A549 (cell line): Measurements from ENCODE around the gene CCDC97. TPM values are rescaled to one million over a fixed set of nuclear protein-coding genes. Genes with fewer than 3 reads are reported as not detected.

Experiments used
- ATAC-seq, 2 experiments: fragments of 200-7000 bp in 1 of 2; fragments of >200 bp in 1 of 2; cut with Nextera tagmentation in 1 of 2; cut with Tn5 transposase in 1 of 2; 3 replicates each; pipeline versions ENCODE4 v1.8.0 to v1.9.1; 2018 to 2020; ENCODE audit warnings: mild to moderate bottlenecking in 1 of 2, moderate library complexity in 1 of 2
- CTCF ChIA-PET: fragments of 300-600 bp; sonication (Branson Sonifier 250); formaldehyde crosslinking; extraction: SDS; loops from one replicate; lab custom pipeline; 2021; ENCODE audit warnings: antibody characterized with exemption, inconsistent platforms; lab: Yijun Ruan, JAX
- POLR2A ChIA-PET: fragments of 350-600 bp; formaldehyde crosslinking; extraction: SDS; loops from one replicate; lab custom pipeline; 2021; ENCODE audit warnings: antibody characterized with exemption, inconsistent platforms; lab: Yijun Ruan, JAX
- DNase-seq, 2 experiments: peaks; one replicate each; pipeline versions ENCODE4 v3.0.0 to v3.0.0-alpha.2; 2011 to 2016; ENCODE audit warnings: low read depth in 1 of 2, low spot score in 1 of 2
- FAIRE-seq: peaks from 2 replicates; lab custom pipeline; 2011; peaks lifted over from hg19 to GRCh38; lab: Jason Lieb, UNC
- H3K27ac ChIP-seq, 2 experiments: fragments of >200 bp; sonication (Bioruptor Twin); formaldehyde crosslinking; 3 replicates each; pipeline ENCODE4 v1.5.1; 2016 to 2017
- H3K4me1 ChIP-seq: fragments of >200 bp; sonication (Bioruptor Twin); formaldehyde crosslinking; 3 replicates; pipeline ENCODE4 v1.6.1; 2016
- H3K4me2 ChIP-seq: fragments of >200 bp; sonication (Bioruptor Twin); formaldehyde crosslinking; 3 replicates; pipeline ENCODE4 v1.6.1; 2016
- H3K4me3 ChIP-seq: fragments of >200 bp; sonication (Bioruptor Twin); formaldehyde crosslinking; 3 replicates; pipeline ENCODE4 v1.5.1; 2016
- H3K9me3 ChIP-seq: fragments of >200 bp; sonication (Bioruptor Twin); formaldehyde crosslinking; 3 replicates; pipeline ENCODE4 v1.6.1; 2016
- BCL3 ChIP-seq: fragments of >200 bp; sonication (Bioruptor Twin); formaldehyde crosslinking; IDR thresholded peaks from 3 replicates; pipeline ENCODE4 v1.6.1; 2016
- BHLHE40 ChIP-seq: IDR thresholded peaks from 2 replicates; pipeline ENCODE4 v1.6.1; 2012; ENCODE audit warnings: low read depth, low read length, inconsistent platforms
- CBX8 ChIP-seq: fragments of 200-600 bp; sonication (generic); IDR thresholded peaks from 2 replicates; pipeline ENCODE4 v1.6.1; 2016
- CHD2 ChIP-seq: fragments of 150-350 bp; IDR thresholded peaks from 2 replicates; pipeline ENCODE4 v1.6.1; 2014; ENCODE audit warnings: low read length; ENCODE audit not compliant: partially characterized antibody
- EHMT2 ChIP-seq: fragments of 200-600 bp; sonication (generic); IDR thresholded peaks from 2 replicates; pipeline ENCODE4 v1.6.1; 2016; ENCODE audit warnings: antibody characterized with exemption, low read depth, mild to moderate bottlenecking, moderate library complexity
- ELK1 ChIP-seq: fragments of 150-350 bp; IDR thresholded peaks from 2 replicates; pipeline ENCODE4 v1.6.1; 2014; ENCODE audit warnings: low read depth, mild to moderate bottlenecking, low read length
- HDAC2 ChIP-seq: fragments of 200-600 bp; sonication (generic); IDR thresholded peaks from 2 replicates; pipeline ENCODE4 v1.6.1; 2016
- HEYL ChIP-seq: fragments of 250-450 bp; sonication (Bioruptor Pico); IDR thresholded peaks from 2 replicates; pipeline ENCODE4 v1.8.0; 2021; ENCODE audit warnings: mild to moderate bottlenecking, moderate library complexity
- HOXB13 ChIP-seq: fragments of 250-450 bp; sonication (Bioruptor Pico); IDR thresholded peaks from 2 replicates; pipeline ENCODE4 v1.5.0; 2020; ENCODE audit warnings: low read depth, mild to moderate bottlenecking, moderate library complexity
- JUN ChIP-seq, 2 experiments: fragments of >200 bp; sonication (Bioruptor Twin); formaldehyde crosslinking; IDR thresholded peaks; 2 replicates in 1 of 2; 3 replicates in 1 of 2; pipeline ENCODE4 v1.6.1; 2016 to 2017
- KDM1A ChIP-seq: fragments of 200-600 bp; sonication (generic); IDR thresholded peaks from 2 replicates; pipeline ENCODE4 v1.6.1; 2016; ENCODE audit warnings: low read depth, mild to moderate bottlenecking
- MAZ ChIP-seq: fragments of 150-350 bp; IDR thresholded peaks from 2 replicates; pipeline ENCODE4 v1.6.1; 2014; ENCODE audit warnings: antibody characterized with exemption, low read depth, low read length, borderline replicate concordance
- NR3C1 ChIP-seq: fragments of >200 bp; sonication (Bioruptor Twin); formaldehyde crosslinking; IDR thresholded peaks from 3 replicates; pipeline ENCODE4 v1.6.1; 2017
- POLR2AphosphoS2 ChIP-seq: conservative IDR thresholded peaks from 2 replicates; pipeline ENCODE4 v1.6.1; 2012; ENCODE audit warnings: low read length, improper control_type of control experiment, inconsistent platforms
- RAD21 ChIP-seq, 2 experiments: fragments of >200 bp in 1 of 2; sonication (Bioruptor Twin) in 1 of 2; formaldehyde crosslinking in 1 of 2; IDR thresholded peaks in 1 of 2; conservative IDR thresholded peaks in 1 of 2; 2 replicates in 1 of 2; 3 replicates in 1 of 2; pipeline ENCODE4 v1.6.1; 2012 to 2018; ENCODE audit warnings: inconsistent platforms in 1 of 2
- TFCP2L1 ChIP-seq: fragments of 250-450 bp; sonication (Bioruptor Pico); IDR thresholded peaks from 2 replicates; pipeline ENCODE4 v1.5.0; 2021; ENCODE audit warnings: mild to moderate bottlenecking
- TP53 ChIP-seq: fragments of 250-450 bp; sonication (Bioruptor Pico); IDR thresholded peaks from 2 replicates; pipeline ENCODE4 v1.5.0; 2021; ENCODE audit warnings: mild to moderate bottlenecking, moderate library complexity
- ZNF302 ChIP-seq: fragments of 250-450 bp; sonication (Bioruptor Pico); IDR thresholded peaks from 2 replicates; pipeline ENCODE4 v1.9.0; 2021; ENCODE audit warnings: inconsistent platforms, mild to moderate bottlenecking, moderate library complexity
- WGBS: methylation state at CpG from one replicate; pipeline ENCODE4 v1.1.6; 2017; ENCODE audit errors: missing lambda C conversion rate; 5-methylcytosine and 5-hydroxymethylcytosine counted together
- polyA plus RNA-seq, 4 experiments: library from polyadenylated mRNA; depleted of rRNA in 3 of 4; stranded (reverse); fragments of >200 nt; fragmentation: RNase III in 1 of 4; extraction: RNeasy Plus Mini Kit Qiagen cat#74134 plus additional on column Dnase treatment in 1 of 4; gene quantifications; 2 replicates in 3 of 4; 3 replicates in 1 of 4; pipeline ENCODE4 v1.2.3, GENCODE V29; 2011 to 2017
- TF ChIP-seq, protein P1 (sequence below): IDR thresholded peaks from 2 replicates; pipeline ENCODE4 v1.6.1; 2012; ENCODE audit warnings: low read depth, borderline replicate concordance

CCDC97 gene
- polyA plus RNA-seq, 2 of the 4 experiments (the other 2 are of a cell fraction) = 18.7 to 26.8 TPM

- Histone ChIP-seq H3K27ac (no peak overlapping the region), H3K9me3 (no peaks in the 10 kb centered on the region), H3K4me2 (no peak overlapping the region), H3K4me1 (peaks cover 36% of the 10 kb centered on the region), H3K4me3 (no peak overlapping the region)
- POLR2A ChIA-PET = interaction anchor here (0.7 kb wide), 1 partner anchor 532 kb away, joined by 3 read pairs; no protein-coding TSS in a partner anchor
- ATAC-seq (no peak), DNase-seq (no peak), FAIRE-seq (no peak)
- WGBS = 91% methylated on average over 4 of the region's 4 CpGs
- no peak for TF ChIP-seq KDM1A
- TF ChIP-seq JUN (IDR thresholded peaks at IDR 0.05) = no peak
- no peak for TF ChIP-seq HOXB13 (CRISPR knock-in tag)
- no peak for TF ChIP-seq HDAC2
- TF ChIP-seq BCL3 = no peak
- no peak for TF ChIP-seq RAD21 (conservative IDR thresholded peaks at IDR 0.05 in 1 of 2, IDR thresholded peaks at IDR 0.05 in 1 of 2)
- TF ChIP-seq MAZ = no peak
- no peak for TF ChIP-seq CBX8
- TF ChIP-seq TP53 = no peak
- CTCF ChIA-PET = interaction anchor here (18.6 to 23.9 kb wide), 2 partner anchors 8 to 9 kb away, joined by 295 read pairs; no protein-coding TSS in a partner anchor
Measured at GRCh38 chr19:41330481-41330880, 20.5 kb downstream of the CCDC97 start.

DNA sequence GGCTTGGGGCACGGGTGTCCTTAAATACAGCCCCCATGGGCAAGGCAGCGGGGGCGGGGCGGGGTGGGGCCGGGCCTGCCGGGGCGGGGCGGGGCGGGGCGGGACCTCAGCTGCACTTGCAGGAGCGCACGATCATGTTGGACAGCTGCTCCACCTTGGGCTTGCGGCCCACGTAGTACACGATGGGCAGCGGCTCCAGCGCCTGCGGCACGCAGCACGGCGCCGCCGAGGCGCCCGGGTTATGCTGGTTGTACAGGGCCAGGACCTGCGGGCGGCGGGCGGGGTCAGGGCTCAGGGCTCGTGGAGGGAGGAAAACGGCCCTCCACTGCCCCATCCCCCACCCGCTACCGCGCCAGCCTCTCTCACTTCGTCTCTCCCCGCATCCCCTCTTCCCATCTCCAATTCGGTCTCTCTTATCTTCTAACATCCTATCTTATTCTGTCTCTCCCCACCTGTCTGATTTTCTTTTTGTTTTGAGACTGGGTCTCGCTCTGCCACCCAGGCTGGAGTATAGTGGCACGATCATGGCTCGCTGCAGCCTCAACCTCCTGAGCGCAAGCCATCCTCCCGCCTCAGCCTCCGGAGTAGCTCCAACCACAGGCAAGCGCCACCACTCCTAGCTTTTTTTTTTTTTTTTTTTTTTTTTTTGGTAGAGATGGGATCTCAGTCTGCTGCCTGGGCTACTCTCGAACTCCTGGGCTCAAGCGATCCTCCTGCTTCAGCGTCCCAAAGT lies 21.1 kb downstream of the CCDC97 start:
- H3K27ac ChIP-seq = no peak overlapping the region
- ATAC-seq (no peak), DNase-seq (no peak), FAIRE-seq (no peak)
- H3K4me3 ChIP-seq = no peak overlapping the region
- no peak for TF ChIP-seq CHD2
- 0 out of 5 replicates have a peak, but pooled peaks of 1 of the 2 experiments have one; percentile 15 for TF ChIP-seq JUN (IDR thresholded peaks at IDR 0.05)
- H3K4me2 ChIP-seq = no peak overlapping the region
- 89% methylated on average over 38 of the region's 47 CpGs for WGBS
- peaks cover 30% of the 10 kb centered on the region for H3K4me1 ChIP-seq
- H3K9me3 ChIP-seq = no peaks in the 10 kb centered on the region
- ChIA-PET POLR2A (interaction anchor here (0.6 kb wide), 2 partner anchors 8 to 113 kb away, joined by 3 to 4 read pairs; no protein-coding TSS in a partner anchor), CTCF (interaction anchor here (1.3 to 23.9 kb wide), 5 partner anchors 7 to 127 kb away, joined by 3 to 295 read pairs (median 143); partner anchors contain the start of gene TGFB1)

- no peak for ATAC-seq
- ChIA-PET CTCF (interaction anchor here (0.5 to 23.9 kb wide), 6 partner anchors 10 to 127 kb away, joined by 3 to 295 read pairs (median 6); partner anchors contain the start of gene TGFB1), POLR2A (no interaction called here)
- no peak for DNase-seq
- no peak for TF ChIP-seq BHLHE40
- TF ChIP-seq, protein P1, sequence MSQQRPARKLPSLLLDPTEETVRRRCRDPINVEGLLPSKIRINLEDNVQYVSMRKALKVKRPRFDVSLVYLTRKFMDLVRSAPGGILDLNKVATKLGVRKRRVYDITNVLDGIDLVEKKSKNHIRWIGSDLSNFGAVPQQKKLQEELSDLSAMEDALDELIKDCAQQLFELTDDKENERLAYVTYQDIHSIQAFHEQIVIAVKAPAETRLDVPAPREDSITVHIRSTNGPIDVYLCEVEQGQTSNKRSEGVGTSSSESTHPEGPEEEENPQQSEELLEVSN = no peak
- TF ChIP-seq TP53 = no peak
- TF ChIP-seq JUN (IDR thresholded peaks at IDR 0.05) = no peak
- no peak for TF ChIP-seq POLR2AphosphoS2
- TF ChIP-seq TFCP2L1 (CRISPR knock-in tag) = no peak
- TF ChIP-seq NR3C1 = no peak
- TF ChIP-seq ZNF302 (CRISPR knock-in tag) = no peak
- TF ChIP-seq EHMT2 = no peak
- TF ChIP-seq ELK1 = no peak
- no peak for TF ChIP-seq KDM1A
- no peak for TF ChIP-seq HEYL
- FAIRE-seq = no peak
- Histone ChIP-seq H3K4me1 (peaks cover 21% of the 10 kb centered on the region), H3K4me3 (no peak overlapping the region), H3K4me2 (no peak overlapping the region), H3K27ac (no peak overlapping the region), H3K9me3 (no peaks in the 10 kb centered on the region)
- WGBS = 94% methylated on average over 16 of the region's 16 CpGs
Measured at GRCh38 chr19:41332000-41332399, 22.0 kb downstream of the CCDC97 start.
